ENCODE measurements around the gene NOL3. TPM values are rescaled to one million over a fixed set of nuclear protein-coding genes. Genes with fewer than 3 reads are reported as not detected.

NOL3 gene
- total and polyA plus RNA-seq, 2 donors (not counting 3 experiments of a cell fraction or from before 2014, with no cell fraction given) = 16.0 to 19.4 TPM

DNA sequence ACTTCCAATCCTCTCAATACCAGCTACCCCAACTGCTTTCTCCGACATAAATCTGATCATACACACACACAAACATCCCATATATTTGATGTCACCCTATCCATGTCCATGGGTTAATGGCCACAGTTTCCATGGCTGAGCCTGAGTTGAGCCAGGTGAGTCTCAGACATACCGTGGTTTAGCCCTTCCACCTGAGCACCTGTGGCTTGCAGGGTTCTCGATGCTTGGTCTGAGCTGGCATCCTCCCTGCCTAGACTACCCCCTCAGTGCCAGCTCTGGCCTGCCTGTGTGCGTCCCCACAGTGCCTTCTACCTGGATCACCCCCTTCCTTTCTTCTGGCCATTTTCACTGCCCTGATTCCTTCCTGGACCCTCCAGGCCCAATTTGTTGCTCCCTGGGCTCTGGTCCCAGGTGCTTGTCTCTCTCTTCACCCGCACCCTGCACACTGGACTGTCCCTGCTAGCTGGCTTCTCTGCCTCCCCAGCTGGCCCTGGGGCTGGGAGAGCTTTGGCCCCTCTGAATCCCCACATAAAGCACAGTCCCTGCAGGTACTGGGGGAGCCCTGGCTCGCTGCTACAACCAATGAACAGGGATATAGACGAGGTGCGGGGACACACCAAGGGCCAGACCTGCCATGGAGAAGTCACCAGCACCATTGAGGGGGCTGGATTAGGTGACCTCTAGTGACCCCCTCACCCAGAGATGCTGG is 35.9 kb downstream of the NOL3 start:
- no peak for DNase-seq (ENCODE audit: low read depth, low spot score)
- Histone ChIP-seq H3K9me1 (replicated peaks; ENCODE audit: control insufficient read depth, extremely low read depth, insufficient read depth, low read length) (no peaks in the 10 kb centered on the region), H3K4me1 (ENCODE audit: control insufficient read depth, extremely low read depth, insufficient read depth, low read length) (no peaks in the 10 kb centered on the region), H3K4me3 (replicated peaks in 1 of 3; ENCODE audit: insufficient read depth in 1 of 3, low read depth in 1 of 3, low read length in 3 of 3) (no peak overlapping the region), H3K36me3 (ENCODE audit: control insufficient read depth in 2 of 2, extremely low read depth in 1 of 2, insufficient read depth in 2 of 2, low read length in 2 of 2) (peaks cover 0 to 26% of the 10 kb centered on the region in 2 experiments), H3K9me3 (replicated peaks; ENCODE audit: control insufficient read depth, insufficient read depth, low read length) (no peaks in the 10 kb centered on the region), H3K4me2 (ENCODE audit: insufficient read depth, low read length) (no peak overlapping the region), H3K9ac (replicated peaks; ENCODE audit: extremely low read depth, insufficient read depth, low read length) (no peak overlapping the region), H3K79me2 (ENCODE audit: control insufficient read depth, insufficient read depth, low read length) (no peaks in the 10 kb centered on the region), H2AFZ (ENCODE audit: low read depth, low read length) (no peak overlapping the region), H3K27ac (ENCODE audit: insufficient read depth, low read depth, low read length) (no peak overlapping the region), H4K20me1 (replicated peaks; ENCODE audit: control insufficient read depth, extremely low read depth, insufficient read depth, low read length) (no peaks in the 10 kb centered on the region), H3K27me3 (ENCODE audit: control insufficient read depth in 2 of 2, insufficient read depth in 2 of 2, low read length in 2 of 2) (no peaks in the 10 kb centered on the region)
- BruUV-seq (replicated peaks) = no TSS peak
- TF ChIP-seq, protein P1, sequence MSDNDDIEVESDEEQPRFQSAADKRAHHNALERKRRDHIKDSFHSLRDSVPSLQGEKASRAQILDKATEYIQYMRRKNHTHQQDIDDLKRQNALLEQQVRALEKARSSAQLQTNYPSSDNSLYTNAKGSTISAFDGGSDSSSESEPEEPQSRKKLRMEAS (IDR thresholded peaks at IDR 0.05; ENCODE audit: insufficient read depth, insufficient read length) = no peak
- TF ChIP-seq, protein P2, sequence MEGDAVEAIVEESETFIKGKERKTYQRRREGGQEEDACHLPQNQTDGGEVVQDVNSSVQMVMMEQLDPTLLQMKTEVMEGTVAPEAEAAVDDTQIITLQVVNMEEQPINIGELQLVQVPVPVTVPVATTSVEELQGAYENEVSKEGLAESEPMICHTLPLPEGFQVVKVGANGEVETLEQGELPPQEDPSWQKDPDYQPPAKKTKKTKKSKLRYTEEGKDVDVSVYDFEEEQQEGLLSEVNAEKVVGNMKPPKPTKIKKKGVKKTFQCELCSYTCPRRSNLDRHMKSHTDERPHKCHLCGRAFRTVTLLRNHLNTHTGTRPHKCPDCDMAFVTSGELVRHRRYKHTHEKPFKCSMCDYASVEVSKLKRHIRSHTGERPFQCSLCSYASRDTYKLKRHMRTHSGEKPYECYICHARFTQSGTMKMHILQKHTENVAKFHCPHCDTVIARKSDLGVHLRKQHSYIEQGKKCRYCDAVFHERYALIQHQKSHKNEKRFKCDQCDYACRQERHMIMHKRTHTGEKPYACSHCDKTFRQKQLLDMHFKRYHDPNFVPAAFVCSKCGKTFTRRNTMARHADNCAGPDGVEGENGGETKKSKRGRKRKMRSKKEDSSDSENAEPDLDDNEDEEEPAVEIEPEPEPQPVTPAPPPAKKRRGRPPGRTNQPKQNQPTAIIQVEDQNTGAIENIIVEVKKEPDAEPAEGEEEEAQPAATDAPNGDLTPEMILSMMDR (IDR thresholded peaks at IDR 0.05; ENCODE audit: extremely low read depth in 1 of 2, insufficient read depth in 1 of 2, low read depth in 1 of 2, low read length in 2 of 2) = no peak
- TF ChIP-seq EZH2 (IDR thresholded peaks at IDR 0.05; ENCODE audit: borderline replicate concordance, low read depth, low read length, severe bottlenecking) (no peak), POLR2AphosphoS5 (IDR thresholded peaks at IDR 0.05; ENCODE audit: insufficient read depth, low read depth, low read length) (no peak)
- dilution Hi-C loops (cut with MboI; ENCODE audit: extremely low pct_ligation_motif_present, low sequenced_read_pairs) (no loop called here), intact Hi-C loops (cut with micrococcal nuclease) (no loop called here)
- POLR2A ChIA-PET = no interaction called here
- CTCF ChIA-PET = interaction anchor here (0.9 kb wide), 1 partner anchor 8 kb away, joined by 3 read pairs; no protein-coding TSS in a partner anchor
- FAIRE-seq = no peak
